Esophagus (tissue), 2 donors: Measurements from ENCODE around the gene UBE2I. TPM values are rescaled to one million over a fixed set of nuclear protein-coding genes. Genes with fewer than 3 reads are reported as not detected.

Experiments used
- H3K27ac ChIP-seq, 2 donors: one replicate each; pipeline ENCODE4 v1.5.1; 2013; ENCODE audit warnings: low read depth in 2 of 2, mild to moderate bottlenecking in 2 of 2, inconsistent platforms in 1 of 2, low read length in 1 of 2, moderate library complexity in 1 of 2
- H3K27me3 ChIP-seq, 2 donors: one replicate each; pipeline ENCODE4 v1.6.1; 2013; ENCODE audit warnings: low read length in 2 of 2, control low read depth in 1 of 2, mild to moderate bottlenecking in 1 of 2; ENCODE audit not compliant: insufficient read depth in 2 of 2, control insufficient read depth in 1 of 2
- H3K36me3 ChIP-seq, 2 donors: one replicate each; pipeline ENCODE4 v1.6.1; 2013; ENCODE audit warnings: low read length in 1 of 2; ENCODE audit not compliant: control insufficient read depth in 2 of 2, insufficient read depth in 2 of 2
- H3K4me1 ChIP-seq, 2 donors: one replicate each; pipeline ENCODE4 v1.6.1; 2013; ENCODE audit warnings: low read length in 1 of 2; ENCODE audit not compliant: control insufficient read depth in 2 of 2, insufficient read depth in 2 of 2
- H3K4me3 ChIP-seq, 2 donors: one replicate each; pipeline ENCODE4 v1.5.1; 2013; ENCODE audit warnings: low read length in 2 of 2, mild to moderate bottlenecking in 2 of 2, low read depth in 1 of 2, moderate library complexity in 1 of 2
- H3K9me3 ChIP-seq, 2 donors: one replicate each; pipeline ENCODE4 v1.6.1; 2013; ENCODE audit warnings: mild to moderate bottlenecking in 2 of 2, low read depth in 1 of 2, low read length in 1 of 2, moderate library complexity in 1 of 2; ENCODE audit not compliant: control insufficient read depth in 2 of 2, insufficient read depth in 1 of 2
- WGBS, 2 donors: extraction: QIAGEN DNeasy Blood & Tissue Kit; methylation state at CpG; one replicate each; pipeline ENCODE4 v1.1.7; 2013; 5-methylcytosine and 5-hydroxymethylcytosine counted together
- polyA plus RNA-seq, 2 donors: library from polyadenylated mRNA; stranded (reverse); fragments of 200-250 nt; gene quantifications; one replicate each; pipeline ENCODE4 v1.2.3, GENCODE V29; 2013
- donor health status: healthy with polysubstance abuse.
- donor health status: Bipolar disorder and iron deficiency.

Gene UBE2I
- polyA plus RNA-seq, 2 donors = 35.4 to 56.9 TPM

- 46 to 52% methylated on average over 9 of the region's 9 CpGs for WGBS, 2 donors
These were observed 28.1 kb downstream of the UBE2I start for GRCh38 chr16:1337486-1337885.

GRCh38 chr16:1338119-1338730 lies 28.8 kb downstream of the UBE2I start:
- Histone ChIP-seq H3K36me3 (no peaks in the 10 kb centered on the region), H3K27ac (no peak overlapping the region), H3K9me3 (no peaks in the 10 kb centered on the region), H3K27me3 (peaks cover 0 to 16% of the 10 kb centered on the region in 2 donors), H3K4me3 (no peak overlapping the region), H3K4me1 (peaks cover 7 to 10% of the 10 kb centered on the region in 2 donors)
- 37 to 39% methylated on average over 29 to 30 of the region's 30 CpGs for WGBS, 2 donors

More at GRCh38 chr16:1337486-1337885, 28.1 kb downstream of the UBE2I start:
- Histone ChIP-seq H3K4me3 (no peak overlapping the region), H3K9me3 (no peaks in the 10 kb centered on the region), H3K27me3 (peaks cover 0 to 22% of the 10 kb centered on the region in 2 donors), H3K4me1 (peaks cover 10 to 11% of the 10 kb centered on the region in 2 donors), H3K36me3 (no peaks in the 10 kb centered on the region), H3K27ac (no peak overlapping the region)

- WGBS, 2 donors = 57 to 62% methylated on average over 26 to 31 of the region's 31 CpGs
- peaks cover 0 to 9% of the 10 kb centered on the region in 2 donors for H3K27me3 ChIP-seq
- peaks cover 6 to 8% of the 10 kb centered on the region in 2 donors for H3K4me1 ChIP-seq
- H3K27ac ChIP-seq = no peak overlapping the region
- H3K4me3 ChIP-seq = no peak overlapping the region
- H3K36me3 ChIP-seq = no peaks in the 10 kb centered on the region
- no peaks in the 10 kb centered on the region for H3K9me3 ChIP-seq
These were observed 29.6 kb downstream of the UBE2I start for GRCh38 chr16:1338855-1339675.

GRCh38 chr16:1340730-1341494 lies 31.5 kb downstream of the UBE2I start:
- no peak overlapping the region for H3K4me3 ChIP-seq
- no peaks in the 10 kb centered on the region for H3K36me3 ChIP-seq
- 80 to 86% methylated on average over 35 to 36 of the region's 36 CpGs for WGBS, 2 donors

GRCh38 chr16:1341495-1342420 lies 32.3 kb downstream of the UBE2I start:
- Histone ChIP-seq H3K27ac (no peak overlapping the region), H3K9me3 (no peaks in the 10 kb centered on the region), H3K4me1 (peaks cover 6 to 8% of the 10 kb centered on the region in 2 donors), H3K4me3 (no peak overlapping the region), H3K36me3 (no peaks in the 10 kb centered on the region), H3K27me3 (no peaks in the 10 kb centered on the region)
- 83 to 85% methylated on average over 39 of the region's 39 CpGs for WGBS, 2 donors

More at GRCh38 chr16:1340730-1341494, 31.5 kb downstream of the UBE2I start:
- Histone ChIP-seq H3K27me3 (peaks cover 0 to under 1% of the 10 kb centered on the region in 2 donors), H3K9me3 (no peaks in the 10 kb centered on the region), H3K27ac (no peak overlapping the region), H3K4me1 (peaks cover 6 to 8% of the 10 kb centered on the region in 2 donors)

- Histone ChIP-seq H3K36me3 (no peaks in the 10 kb centered on the region), H3K27me3 (no peaks in the 10 kb centered on the region), H3K27ac (peak overlapping the region in 1 of 2 donors; percentile 36), H3K4me1 (peaks cover 6 to 16% of the 10 kb centered on the region in 2 donors), H3K4me3 (no peak overlapping the region), H3K9me3 (no peaks in the 10 kb centered on the region)
- WGBS, 2 donors = 4 to 5% methylated on average over 49 of the region's 49 CpGs
These were observed 33.3 kb downstream of the UBE2I start for GRCh38 chr16:1342526-1343427.

GRCh38 chr16:1343428-1344242 lies 34.2 kb downstream of the UBE2I start:
- peaks cover 6 to 20% of the 10 kb centered on the region in 2 donors for H3K4me1 ChIP-seq
- H3K4me3 ChIP-seq = no peak overlapping the region
- no peaks in the 10 kb centered on the region for H3K27me3 ChIP-seq
- peak overlapping the region in 1 of 2 donors; percentile 36 for H3K27ac ChIP-seq
- peaks cover 0 to 5% of the 10 kb centered on the region in 2 donors for H3K36me3 ChIP-seq
- no peaks in the 10 kb centered on the region for H3K9me3 ChIP-seq
- WGBS, 2 donors = 45 to 47% methylated on average over 42 to 44 of the region's 44 CpGs

GRCh38 chr16:1344499-1344898 lies 35.1 kb downstream of the UBE2I start:
- peaks cover 0 to 12% of the 10 kb centered on the region in 2 donors for H3K36me3 ChIP-seq
- no peak overlapping the region for H3K4me3 ChIP-seq
- 83 to 86% methylated on average over 14 of the region's 14 CpGs for WGBS, 2 donors
- H3K9me3 ChIP-seq = no peaks in the 10 kb centered on the region
- peaks cover 6 to 20% of the 10 kb centered on the region in 2 donors for H3K4me1 ChIP-seq
- H3K27ac ChIP-seq = no peak overlapping the region
- H3K27me3 ChIP-seq = no peaks in the 10 kb centered on the region
